GM18507 (cell line): ENCODE data around the gene P2RX3.

Experiments
- DNase-seq: peaks from one replicate; pipeline ENCODE4 v3.0.0; 2011; ENCODE audit warnings: low read depth; ENCODE audit not compliant: insufficient read length; ENCODE audit errors: extremely low spot score
- FAIRE-seq: peaks from 2 replicates; lab custom pipeline; 2011; peaks lifted over from hg19 to GRCh38; lab: Jason Lieb, UNC

Gene P2RX3

GRCh38 chr11:57363131-57364080 is 25.3 kb downstream of the P2RX3 start:
- no peak for FAIRE-seq
- no peak for DNase-seq

DNA sequence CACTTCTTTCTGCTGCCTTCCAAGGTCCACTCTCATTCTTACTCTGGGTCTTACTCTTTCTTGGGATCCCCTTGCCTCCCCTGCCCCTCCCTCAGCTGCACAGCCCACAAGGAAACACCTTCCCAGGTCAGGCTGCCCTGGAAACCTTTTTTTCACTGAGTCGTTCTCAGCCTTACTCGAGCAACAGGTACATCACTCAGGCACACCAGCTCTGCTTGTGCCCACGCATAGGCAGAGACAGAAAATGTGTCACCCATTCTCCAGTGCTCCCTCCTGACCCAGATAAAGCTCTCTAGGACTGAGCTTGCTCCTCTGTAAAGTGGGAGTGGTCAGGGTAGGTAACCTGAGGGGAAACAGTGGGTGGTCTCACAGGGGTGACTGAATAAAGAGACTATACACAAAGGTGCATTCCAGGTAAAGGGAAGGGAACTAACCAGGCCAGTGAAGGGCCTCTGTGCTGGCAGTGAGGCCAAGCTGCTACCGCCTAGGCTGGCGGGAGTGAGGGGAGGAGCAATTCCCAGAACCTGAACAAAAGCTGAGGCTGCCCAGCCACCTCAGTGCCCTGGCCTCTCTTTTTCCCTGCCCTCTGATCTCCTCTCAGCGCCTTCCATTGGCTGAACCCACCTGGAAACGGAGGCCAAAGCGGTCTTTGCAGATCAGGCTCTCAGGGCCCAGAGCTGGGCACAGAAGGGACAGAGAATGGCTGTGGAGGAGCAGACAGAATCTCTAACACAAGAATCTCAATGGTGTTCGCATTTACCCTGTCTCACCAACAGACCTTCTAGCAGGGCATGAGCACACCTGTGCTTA is 26.9 kb downstream of the P2RX3 start:
- no peak for FAIRE-seq
- DNase-seq: no peak

DNA sequence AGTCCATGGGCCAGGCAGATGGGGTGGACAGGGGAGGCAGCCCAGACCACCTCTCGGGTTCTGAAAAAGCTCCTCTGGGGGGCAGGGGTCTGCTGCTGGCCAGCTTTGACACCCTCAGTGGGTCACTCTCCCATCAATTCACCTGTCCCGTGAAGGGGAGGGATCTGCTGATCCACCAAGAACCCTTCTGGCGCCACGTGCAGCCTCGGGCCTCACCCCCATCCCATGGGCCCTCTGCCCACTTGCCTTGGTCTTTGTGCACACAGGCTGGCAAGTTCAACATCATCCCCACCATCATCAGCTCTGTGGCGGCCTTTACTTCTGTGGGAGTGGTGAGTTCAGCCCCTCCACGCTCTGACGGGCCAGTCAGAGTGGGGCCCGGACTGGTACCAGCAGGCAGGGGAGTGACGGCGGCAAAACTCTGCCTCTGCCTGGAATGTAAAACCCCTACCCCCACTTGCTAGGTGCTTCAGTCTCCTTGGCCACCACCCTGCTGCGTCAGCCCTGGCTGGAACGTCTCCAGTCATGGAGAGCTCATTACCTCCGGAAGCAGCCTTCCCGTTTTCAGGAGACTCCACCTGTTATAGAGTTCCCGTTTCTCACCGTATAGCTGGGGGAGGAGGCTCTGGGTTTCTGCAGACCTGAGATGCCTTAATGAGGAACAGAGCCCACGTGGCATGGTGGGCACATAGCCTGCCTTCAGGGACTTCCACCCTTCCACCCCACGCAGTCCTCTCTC is 30.1 kb downstream of the P2RX3 start:
- FAIRE-seq (no peak), DNase-seq (no peak)

DNA sequence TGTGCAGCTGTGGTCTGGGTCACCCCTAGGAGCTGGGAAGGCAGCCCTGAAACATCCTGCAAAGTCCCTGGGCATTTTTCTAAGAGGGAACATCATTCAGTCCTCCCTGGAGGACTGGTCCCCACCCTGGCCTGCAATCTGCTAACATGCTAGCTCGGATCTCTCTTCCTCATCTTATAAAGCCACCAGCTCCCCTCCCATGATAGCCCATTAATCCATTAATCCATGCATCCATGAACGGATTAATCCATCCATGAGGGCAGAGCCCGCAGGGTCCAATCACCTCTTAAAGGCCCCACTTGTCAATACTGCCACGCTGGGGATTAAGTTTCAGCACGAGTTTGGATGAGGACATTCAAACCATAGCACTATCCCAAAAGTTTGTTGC is 30.7 kb downstream of the P2RX3 start:
- FAIRE-seq (no peak), DNase-seq (no peak)

- no peak for FAIRE-seq
- DNase-seq: no peak
These were observed 32.1 kb downstream of the P2RX3 start for GRCh38 chr11:57370251-57370650.

GRCh38 chr11:57370941-57371340 is 32.8 kb downstream of the P2RX3 start:
- no peak for DNase-seq
- FAIRE-seq: no peak

DNA sequence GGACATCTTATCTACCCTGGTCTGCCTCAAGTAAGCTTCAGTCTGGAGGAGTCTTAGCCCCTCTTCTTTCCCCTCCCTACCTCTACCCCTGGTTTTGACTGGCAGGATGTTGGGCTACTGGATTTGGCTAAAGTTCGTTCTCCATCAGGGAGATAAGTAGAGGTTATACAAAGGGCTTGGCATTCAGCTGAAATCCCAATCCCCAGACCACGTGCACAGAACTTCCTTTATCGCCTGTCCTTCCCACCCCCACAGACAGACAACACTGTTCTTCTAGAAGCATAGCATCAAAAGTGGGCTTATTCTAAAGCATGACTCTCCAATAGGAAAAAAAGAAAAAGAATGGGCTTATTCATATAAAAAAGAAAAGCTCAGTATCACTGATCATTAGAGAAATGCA is 35.0 kb downstream of the P2RX3 start:
- DNase-seq (no peak), FAIRE-seq (no peak)

DNA sequence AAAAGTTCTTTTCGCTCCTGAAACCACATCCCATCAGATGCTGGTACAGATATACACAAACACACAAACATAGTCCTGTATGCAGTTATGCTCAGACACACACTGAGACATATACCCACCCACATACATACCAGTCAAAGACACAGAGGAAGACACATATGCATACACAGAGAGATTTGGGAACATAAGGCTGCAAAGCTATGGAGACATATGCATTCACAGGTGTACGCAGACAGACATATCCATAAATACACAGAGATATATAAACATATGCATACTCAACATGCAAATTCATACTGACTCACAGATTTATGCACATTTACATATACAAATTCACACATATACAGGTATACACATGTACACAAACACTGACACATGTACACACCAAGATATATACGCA is 36.8 kb downstream of the P2RX3 start:
- no peak for FAIRE-seq
- no peak for DNase-seq

- DNase-seq (no peak), FAIRE-seq (no peak)
These were observed 37.3 kb downstream of the P2RX3 start for GRCh38 chr11:57375490-57375889.

GRCh38 chr11:57376095-57377090 is 38.2 kb downstream of the P2RX3 start:
- FAIRE-seq: no peak

GRCh38 chr11:57377107-57377506 is 39.0 kb downstream of the P2RX3 start:
- no peak for FAIRE-seq
- no peak for DNase-seq

More at GRCh38 chr11:57376095-57377090, 38.2 kb downstream of the P2RX3 start:
- DNase-seq: no peak

- FAIRE-seq: no peak
- DNase-seq: no peak
These were observed 40.0 kb downstream of the P2RX3 start for GRCh38 chr11:57378186-57378585.

- DNase-seq (no peak), FAIRE-seq (no peak)
These were observed 41.6 kb downstream of the P2RX3 start for GRCh38 chr11:57379732-57380131.

- FAIRE-seq: no peak
- DNase-seq: no peak
These were observed 42.8 kb downstream of the P2RX3 start, which contains the start of gene PRG3 for GRCh38 chr11:57380975-57381374. PRG3 (minus strand) TSS chr11:57381150; CDS start chr11:57380708, 442 bp downstream.

DNA sequence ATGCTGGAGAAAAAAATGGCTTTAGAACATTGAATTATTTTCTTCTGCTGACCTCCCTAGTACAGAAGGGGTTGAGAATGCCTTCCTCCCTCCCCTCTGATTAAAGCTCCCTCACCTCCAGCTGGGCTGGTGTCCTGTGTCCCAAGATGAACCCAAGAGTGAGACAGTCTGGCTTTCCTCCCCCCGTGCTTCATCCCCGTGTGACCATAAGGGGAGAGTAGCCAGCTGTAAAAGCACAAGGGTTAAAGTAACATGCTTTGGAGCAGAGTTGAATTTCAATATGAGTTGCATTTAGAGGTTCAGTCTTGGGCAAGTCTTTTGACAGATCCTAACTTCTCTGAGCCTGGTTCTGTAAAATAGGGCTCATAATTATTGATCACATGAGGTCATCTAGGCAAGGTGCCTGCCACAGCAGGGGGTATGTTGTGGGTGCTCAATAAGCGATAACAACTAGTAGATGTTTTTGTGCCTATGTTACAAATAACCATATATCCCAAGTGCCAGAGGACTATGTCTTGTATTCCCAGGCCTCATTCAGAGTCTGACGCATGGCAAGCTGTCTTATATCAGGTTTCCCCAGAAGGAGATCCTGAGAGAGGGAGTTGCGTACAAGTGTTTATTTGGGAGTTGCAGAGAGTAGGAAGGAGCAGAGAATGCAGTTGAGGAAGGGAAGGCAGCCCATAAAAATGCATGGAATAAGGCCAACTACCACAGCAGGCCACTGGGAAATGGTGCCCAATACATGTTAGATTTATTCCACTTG is 48.2 kb downstream of the P2RX3 start:
- no peak for DNase-seq

DNA sequence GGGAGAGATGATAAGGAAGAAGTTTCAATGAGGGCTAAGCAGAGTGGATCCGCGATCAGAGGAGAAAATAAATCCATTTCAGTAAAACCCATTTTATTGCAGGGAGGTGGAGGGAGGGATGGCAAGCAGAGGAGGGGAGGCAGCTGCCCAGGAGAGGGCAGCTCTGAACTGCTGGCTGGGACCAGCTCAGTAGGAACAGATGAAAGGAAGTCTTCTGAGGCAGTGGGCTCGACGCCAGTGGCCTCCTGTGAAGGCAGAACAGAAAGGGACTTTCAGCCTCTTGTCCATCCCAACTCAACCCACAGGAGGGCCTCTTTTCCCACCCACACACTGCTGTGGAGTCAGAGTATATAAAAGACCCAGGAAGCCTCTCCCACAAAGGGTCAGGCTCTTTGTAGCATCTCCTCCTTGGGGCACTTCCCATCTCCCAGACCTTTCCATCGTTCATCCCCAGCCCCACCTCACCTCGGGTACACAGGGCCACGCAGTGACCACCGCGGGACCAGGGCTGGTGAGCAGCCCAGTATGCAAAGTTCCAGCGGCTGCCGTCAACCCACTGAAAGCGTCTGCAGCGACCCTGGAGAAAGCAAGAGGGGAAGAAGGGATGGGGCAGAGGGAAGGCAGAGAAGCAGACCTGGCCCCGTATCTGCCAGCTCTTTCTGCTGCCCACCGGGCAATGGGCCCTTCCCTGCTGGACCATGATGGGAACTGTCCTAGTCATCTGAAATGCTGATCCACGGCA is 49.3 kb downstream of the P2RX3 start:
- FAIRE-seq: no peak
- no peak for DNase-seq

More for the DNA sequence above, 48.2 kb downstream of the P2RX3 start:
- FAIRE-seq: no peak

- FAIRE-seq (no peak), DNase-seq (no peak)
These were observed 52.4 kb downstream of the P2RX3 start, which contains the start of gene PRG2 for GRCh38 chr11:57390535-57390934. PRG2 (minus strand) TSS chr11:57390650; CDS start chr11:57389944, 706 bp downstream.
